Measurements from ENCODE around the gene CDKN2AIPNL.
"Not testable (repeated sequence)": the region's sequence is repeated elsewhere in the genome, so short reads cannot be mapped to it uniquely, and the experiment has no call there.

Gene CDKN2AIPNL

DNA sequence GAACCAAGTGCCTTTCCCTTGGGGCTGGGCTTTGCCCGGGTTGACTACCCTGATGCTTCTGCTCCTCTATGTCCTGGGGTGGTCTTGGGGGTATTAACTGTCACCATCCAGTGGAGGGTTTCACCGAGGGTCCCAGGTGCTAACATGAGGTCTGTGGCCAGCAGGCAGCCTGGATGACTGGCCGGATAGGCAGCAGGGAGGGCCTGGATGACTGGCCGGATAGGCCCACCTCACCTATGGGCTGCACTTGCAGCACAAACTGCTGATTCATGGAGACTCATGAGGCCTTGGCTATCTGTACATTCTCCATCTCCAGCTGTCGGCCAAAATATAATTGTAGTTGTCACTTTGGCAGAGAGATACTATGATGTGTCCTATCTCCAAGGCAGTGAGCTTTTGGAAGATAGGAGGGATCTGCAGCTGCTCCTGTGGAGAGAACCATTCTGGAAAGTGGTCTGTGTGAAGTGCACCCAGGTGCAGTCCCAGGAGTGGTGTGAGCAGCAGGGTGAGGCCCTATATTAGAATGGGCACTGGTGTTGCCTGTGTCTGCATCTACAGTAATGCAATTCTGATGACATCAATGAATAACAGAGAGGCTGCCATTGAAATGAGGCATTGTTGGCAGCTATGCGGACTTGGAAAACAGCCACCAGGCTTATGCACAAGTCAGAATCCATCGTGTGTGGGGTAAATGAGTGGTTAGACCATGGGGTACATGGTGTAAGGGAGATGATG lies 26.3 kb upstream of the CDKN2AIPNL start:
- peak; percentile 35 for DNase-seq

DNA sequence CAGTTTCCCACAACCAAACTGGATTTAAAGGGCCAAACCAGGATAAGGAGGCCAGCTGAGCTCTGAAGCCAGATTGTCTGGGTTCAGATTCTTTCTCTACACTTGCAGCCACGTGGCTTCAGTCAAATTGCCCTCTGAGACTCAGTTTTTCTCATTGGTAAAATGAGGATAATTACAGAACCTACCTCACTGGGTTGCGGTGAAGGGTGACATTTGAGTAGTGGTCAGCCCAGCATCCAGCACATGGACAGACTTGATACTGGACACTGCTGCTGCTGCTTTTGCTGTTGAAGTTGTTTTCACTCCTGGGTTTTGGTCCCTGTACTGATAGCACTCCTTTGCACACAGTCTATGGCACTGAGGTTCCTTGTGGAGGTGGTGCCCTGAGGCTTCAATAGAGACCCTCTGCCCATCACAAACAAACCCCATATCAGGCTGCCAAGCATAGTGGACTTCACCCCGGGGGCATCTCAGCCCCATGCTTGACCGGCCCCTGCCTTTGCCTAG lies 25.7 kb upstream of the CDKN2AIPNL start:
- DNase-seq, result no peak

DNA sequence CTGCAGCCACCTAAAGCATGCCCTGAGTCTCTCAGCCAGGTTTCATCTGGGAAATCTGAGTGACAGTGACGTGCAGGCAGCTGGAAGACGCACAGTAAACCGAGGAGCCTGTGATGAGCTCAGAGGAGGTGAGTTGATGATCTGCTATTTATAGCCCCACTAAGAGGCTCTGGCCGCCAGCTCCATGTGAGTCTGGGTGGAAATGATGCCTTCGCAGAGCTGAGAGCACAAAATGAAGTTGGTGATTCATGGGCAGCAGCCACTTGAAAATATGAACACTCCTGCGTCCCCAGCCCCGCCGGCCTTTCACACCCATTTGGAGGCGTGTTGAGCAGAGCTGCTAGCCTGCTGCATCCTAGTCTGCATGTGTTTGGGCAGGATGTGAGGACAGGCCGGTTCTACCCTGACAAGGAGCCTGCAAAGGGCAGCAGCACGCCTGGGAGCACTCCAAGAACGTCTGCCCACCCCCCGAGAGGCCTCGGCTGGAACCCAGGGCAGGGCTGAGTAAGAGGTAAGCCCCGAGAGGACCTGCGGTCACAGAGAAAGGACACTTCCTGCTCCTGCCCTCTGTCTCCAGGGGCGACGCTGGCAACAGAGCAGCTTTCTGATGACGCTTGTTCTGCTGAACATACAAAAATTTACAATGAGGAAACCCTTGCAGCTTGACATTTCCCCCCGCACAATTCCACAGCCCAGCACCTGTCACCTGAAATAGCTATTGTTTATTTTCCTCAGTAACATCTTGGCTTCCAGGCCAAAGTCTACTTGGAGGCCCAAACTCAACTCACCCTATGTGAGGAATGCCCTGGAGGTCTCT lies 25.1 kb upstream of the CDKN2AIPNL start:
- DNase-seq, result no peak

- no peak for DNase-seq
Measured at GRCh38 chr5:134435560-134435959, 23.9 kb upstream of the CDKN2AIPNL start.

DNA sequence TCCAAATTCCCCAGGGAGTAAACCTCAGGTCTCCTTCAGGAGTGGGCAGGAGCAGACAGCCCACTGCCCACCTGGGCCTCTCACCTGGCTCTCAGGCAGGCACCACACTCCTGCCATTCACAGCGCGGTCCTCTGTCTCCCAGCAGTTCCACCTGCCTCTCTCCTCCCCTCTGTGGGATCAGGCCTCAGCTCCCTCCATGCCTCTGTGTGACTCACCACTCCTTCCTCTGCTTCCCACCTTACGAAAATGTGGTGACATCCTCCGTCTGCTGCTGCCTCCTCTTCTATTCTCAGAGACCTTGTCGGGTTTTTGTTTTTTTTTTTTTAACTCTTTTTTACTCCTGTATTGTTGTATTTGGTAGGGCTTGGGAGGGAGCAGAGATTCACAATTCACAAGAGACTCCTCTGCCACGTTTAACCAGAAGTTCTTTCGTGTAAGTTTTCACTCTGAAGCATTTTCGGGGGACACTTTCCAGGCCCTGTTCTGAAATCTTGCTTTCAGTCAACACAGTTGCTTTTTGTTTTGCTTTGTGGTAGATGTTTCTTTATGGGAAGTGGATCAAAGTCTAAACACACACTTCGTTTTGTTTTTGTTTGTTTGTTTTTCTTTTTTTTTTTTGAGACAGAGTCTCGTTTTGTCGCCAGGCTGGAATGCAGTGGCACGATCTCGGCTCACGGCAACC lies 21.1 kb upstream of the CDKN2AIPNL start:
- DNase-seq, result no peak

DNA sequence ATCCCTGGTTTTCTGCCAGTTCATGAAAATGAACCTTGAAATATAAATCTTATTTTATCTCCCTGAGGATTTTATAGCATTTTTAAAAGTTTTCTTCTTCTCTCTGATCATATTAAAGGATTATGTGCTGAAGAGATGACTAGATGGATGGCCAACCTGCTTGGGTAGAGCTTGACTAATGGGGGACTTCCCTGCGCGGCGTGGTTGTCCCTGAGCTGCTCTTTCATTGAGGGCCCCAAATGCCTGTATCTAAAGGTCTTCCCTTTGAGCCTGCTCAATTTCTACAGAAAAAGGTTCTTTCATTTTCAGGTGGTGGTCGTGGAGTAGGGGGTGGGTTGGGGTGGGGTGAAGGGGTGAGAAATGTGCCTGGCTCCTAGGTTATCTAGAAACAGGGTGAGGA lies 20.5 kb upstream of the CDKN2AIPNL start:
- DNase-seq, result no peak

- no peak for DNase-seq
Measured at GRCh38 chr5:134430001-134430569, 18.4 kb upstream of the CDKN2AIPNL start.

- DNase-seq, result no peak
Measured at GRCh38 chr5:134427540-134428041, 15.9 kb upstream of the CDKN2AIPNL start.

DNA sequence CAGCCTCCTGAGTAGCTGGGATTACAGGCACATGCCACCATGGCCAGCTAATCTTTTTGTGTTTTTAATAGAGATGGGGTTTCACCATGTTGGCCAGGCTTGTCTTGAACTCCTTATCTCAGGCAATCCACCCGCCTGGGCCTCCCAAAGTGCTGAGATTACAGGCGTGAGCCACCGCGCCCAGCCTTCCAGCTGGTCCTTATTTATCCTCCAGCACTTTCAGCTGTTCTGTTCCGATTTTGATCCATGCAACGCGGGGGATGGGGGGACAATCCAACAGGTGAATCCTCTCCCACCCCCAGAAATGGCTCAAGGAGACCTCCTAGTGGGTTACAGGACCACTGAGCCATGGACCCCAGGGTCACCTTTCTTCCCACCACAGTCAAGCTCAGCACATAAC lies 14.7 kb upstream of the CDKN2AIPNL start:
- DNase-seq, result no peak

DNA sequence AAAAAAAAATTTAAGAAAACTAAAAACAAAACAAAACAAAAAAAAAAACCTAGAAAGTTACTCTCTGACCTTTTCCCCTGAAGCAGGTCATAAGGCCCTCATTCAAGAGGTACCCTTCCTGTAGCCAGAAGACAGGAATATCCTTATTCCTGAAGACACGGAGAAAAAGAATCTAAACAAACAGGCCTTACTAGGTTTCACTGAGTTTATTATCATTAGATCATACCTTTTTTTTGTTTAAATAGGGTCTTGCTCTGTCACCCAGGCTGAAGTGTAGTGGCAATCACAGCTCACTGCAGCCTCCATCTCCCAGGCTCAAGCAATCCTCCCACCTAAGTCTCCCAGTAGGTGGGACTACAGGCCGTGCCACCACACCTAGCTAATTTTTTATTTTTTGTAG lies 11.7 kb upstream of the CDKN2AIPNL start:
- no peak for DNase-seq

- DNase-seq, result no peak
Measured at GRCh38 chr5:134422791-134423365, 11.2 kb upstream of the CDKN2AIPNL start.

GRCh38 chr5:134421038-134421437 lies 9.4 kb upstream of the CDKN2AIPNL start:
- not testable (repeated sequence) for DNase-seq

DNA sequence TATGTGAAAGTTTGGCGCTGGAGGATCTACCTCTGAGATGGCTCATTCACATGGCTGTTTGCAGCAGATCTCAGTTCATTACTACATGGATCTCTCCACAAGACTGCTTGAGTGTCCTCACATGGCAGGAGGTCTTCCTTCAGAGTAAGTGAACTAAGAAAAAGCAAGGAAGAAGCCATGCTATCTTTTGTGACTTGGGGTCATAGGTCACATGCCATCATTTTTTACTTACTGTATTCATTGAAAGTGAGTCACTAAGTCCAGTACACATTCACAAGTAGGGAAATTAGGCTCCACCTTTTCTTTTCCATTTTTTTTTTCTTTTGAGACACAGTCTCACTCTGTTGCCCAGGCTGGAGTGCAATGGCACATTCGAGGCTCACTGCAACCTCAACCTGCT lies 8.7 kb upstream of the CDKN2AIPNL start:
- no peak for DNase-seq

DNA sequence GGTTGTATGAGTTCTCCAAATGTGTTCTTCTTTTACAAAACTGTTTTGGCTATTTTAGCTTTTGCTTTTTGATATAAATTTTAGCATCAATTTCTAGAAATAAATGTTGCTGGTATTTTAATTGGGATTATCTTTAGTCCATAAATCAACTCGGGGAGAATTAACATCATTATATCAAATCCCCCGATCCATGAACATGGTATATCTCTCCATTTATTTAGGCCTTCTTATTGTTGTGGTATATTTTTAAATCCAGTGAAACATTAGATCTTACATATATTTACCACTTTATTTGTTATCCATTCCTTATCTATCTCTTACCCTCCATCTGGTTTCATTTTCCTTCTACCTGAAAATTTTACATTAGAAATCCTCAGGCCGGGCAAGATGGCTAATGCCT lies 7.3 kb upstream of the CDKN2AIPNL start:
- DNase-seq, result no peak

DNA sequence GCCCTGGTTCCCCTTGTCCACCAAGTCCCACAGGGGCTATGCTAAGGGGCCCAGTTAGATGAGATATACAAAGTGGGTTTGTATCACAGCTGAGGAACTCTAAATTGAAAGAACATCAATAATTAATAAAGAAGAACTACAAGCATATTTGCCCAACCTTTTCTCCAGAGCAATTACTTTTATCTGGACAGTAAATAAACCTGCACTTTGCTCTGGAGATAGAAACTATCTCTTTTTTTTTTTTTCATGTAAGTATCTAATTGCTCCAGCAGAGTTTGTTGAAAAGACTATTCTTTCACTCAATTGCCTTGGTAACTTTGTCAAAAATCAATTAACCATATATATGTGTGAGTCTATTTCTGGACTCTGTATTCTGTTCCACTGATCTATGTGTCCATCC lies 6.0 kb upstream of the CDKN2AIPNL start:
- no peak for DNase-seq

- DNase-seq, result no peak
Measured at GRCh38 chr5:134413046-134413445, 1.4 kb upstream of the CDKN2AIPNL start.

GRCh38 chr5:134411228-134411545 lies 494 bp downstream of the CDKN2AIPNL start:
- DNase-seq, result no peak

- no peak for DNase-seq
Measured at GRCh38 chr5:134410822-134411221, 859 bp downstream of the CDKN2AIPNL start.

DNA sequence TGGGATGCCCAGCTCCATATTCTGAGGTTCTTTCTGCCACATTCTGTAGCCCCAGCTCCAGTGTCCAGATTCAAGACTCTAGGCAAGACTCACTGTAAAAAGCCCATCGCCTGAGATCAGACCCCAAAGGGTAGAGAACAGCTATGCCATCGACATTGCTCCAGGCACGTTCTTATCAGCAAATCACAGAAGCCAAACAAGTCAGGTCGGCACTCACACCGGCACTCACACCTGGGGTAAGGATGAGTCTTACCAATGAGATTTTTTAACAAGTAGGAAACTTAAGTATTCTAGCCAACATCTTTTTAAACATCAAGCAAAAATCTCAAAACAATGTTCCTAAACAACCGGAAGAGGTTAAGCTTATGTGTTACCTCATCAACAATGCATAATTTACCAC lies 2.4 kb downstream of the CDKN2AIPNL start:
- DNase-seq, result no peak

DNA sequence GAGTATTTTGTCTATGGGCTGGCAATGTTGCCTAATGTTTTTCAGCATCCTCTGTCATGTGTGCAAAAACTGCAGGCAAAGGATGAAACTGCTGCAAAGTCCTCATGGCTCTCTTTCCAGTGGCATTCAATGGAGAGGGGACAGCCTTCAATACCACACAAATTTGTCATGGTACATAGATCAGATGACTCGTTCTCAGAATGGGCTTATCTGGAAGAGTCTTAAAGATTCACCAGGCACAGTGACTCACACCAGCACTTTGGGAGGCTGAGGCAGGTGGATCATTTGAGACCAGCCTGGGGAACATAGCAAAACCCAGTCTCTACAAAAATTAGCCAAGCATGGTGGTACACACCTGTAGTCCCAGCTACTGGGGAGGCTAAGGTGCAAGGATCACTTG lies 5.3 kb downstream of the CDKN2AIPNL start:
- no peak for DNase-seq

- no peak for DNase-seq
Measured at GRCh38 chr5:134403951-134404350, 7.7 kb downstream of the CDKN2AIPNL start.

- no peak for DNase-seq
Measured at GRCh38 chr5:134398609-134399155, 13.0 kb downstream of the CDKN2AIPNL start.

GRCh38 chr5:134397196-134397595 lies 14.5 kb downstream of the CDKN2AIPNL start:
- DNase-seq, result no peak

Measured in OCI-M1 (cell line).